HG03196 (cell line): ENCODE data around the gene TIA1.
A peak's percentile ranks its signal among the peaks of the same experiment; 100 is the strongest.
"Not testable (repeated sequence)": the region's sequence is repeated elsewhere in the genome, so short reads cannot be mapped to it uniquely, and the experiment has no call there.

Experiments
- ATAC-seq: cut with Tn5 transposase; IDR thresholded peaks from one replicate; pipeline ENCODE4 v1.9.1; 2021; ENCODE audit not compliant: unreplicated experiment

Gene TIA1, protein sequence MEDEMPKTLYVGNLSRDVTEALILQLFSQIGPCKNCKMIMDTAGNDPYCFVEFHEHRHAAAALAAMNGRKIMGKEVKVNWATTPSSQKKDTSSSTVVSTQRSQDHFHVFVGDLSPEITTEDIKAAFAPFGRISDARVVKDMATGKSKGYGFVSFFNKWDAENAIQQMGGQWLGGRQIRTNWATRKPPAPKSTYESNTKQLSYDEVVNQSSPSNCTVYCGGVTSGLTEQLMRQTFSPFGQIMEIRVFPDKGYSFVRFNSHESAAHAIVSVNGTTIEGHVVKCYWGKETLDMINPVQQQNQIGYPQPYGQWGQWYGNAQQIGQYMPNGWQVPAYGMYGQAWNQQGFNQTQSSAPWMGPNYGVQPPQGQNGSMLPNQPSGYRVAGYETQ

DNA sequence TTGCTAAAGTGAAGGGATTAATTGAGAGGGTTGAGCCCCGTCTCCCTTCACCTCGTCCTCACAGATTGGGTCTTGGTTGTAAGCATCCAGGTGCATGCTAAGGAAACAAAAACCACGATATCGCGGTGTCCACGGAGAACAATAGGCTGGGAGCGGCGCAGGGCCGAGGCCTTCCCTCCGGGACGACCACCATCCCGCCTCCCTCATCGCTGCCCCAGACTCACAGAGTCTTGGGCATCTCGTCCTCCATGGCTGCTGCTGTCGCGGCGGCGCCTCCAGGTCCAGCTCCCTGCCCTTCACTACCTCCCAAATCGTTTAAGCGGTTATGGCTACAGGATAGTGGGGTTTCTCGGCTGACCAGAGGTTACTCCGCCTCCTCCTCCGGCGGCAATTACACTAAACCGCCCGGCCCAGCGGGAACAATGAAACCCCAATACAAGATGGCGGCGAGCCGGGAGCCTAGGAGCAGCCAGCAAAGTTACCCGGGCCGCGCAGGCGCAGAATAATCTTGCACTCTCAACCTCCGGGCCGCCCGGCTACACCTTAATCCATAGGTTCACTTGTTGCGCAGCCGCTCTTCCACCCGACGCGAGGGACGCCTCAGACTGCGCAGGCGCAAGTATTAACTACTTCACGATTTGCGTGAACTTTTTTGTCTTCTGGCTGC is at the start of gene TIA1:
TSS of gene TIA1 (minus strand) at position 448 of the 667 bp plus-strand sequence. CDS start at position 250, 198 bp downstream.
- ATAC-seq, result peak; percentile 96

GRCh38 chr2:70297828-70298227 is 49.4 kb upstream of the TIA1 start:
- not testable (repeated sequence) for ATAC-seq

- ATAC-seq, result no peak
Measured at GRCh38 chr2:70283500-70284191, 35.2 kb upstream of the TIA1 start.

DNA sequence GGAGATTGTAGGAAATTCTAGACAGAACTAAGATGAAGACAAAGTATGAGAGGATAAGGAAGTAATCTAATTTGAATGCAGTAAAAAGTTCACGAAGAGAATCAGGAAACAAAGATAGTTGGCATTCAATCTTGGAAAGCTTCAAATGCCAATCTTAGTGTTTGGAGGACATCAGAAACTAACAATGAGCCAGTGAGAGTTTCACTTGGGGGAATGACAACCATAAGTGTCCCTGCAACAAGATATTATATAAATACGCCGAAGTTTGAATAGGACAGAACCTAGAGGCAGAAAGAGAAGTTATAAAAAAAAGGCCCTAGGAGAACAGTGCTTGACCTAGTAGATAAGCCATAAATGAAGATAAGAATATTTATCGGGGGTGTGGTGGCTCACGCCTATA is 34.0 kb upstream of the TIA1 start:
- ATAC-seq, result no peak

GRCh38 chr2:70280242-70280798 is 31.9 kb upstream of the TIA1 start:
- no peak for ATAC-seq

- ATAC-seq, result no peak
Measured at GRCh38 chr2:70270323-70270722, 21.9 kb upstream of the TIA1 start.

- not testable (repeated sequence) for ATAC-seq
Measured at GRCh38 chr2:70269422-70270302, 21.2 kb upstream of the TIA1 start.

DNA sequence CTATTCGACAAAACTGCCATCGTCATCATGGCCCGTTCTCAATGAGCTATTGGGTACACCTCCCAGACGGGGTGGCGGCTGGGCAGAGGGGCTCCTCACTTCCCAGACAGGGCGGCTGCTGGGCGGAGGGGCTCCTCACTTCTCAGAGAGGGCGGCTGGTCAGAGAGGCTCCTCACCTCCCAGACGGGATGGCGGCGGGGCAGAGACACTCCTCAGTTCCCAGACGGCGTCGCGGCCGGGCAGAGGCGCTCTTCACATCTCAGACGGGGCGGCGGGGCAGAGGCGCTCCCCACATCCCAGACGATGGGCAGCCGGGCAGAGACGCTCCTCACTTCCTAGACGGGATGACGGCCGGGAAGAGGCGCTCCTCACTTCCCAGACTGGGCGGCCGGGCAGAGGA is 18.5 kb upstream of the TIA1 start:
- ATAC-seq, result not testable (repeated sequence)

- no peak for ATAC-seq
Measured at GRCh38 chr2:70261501-70261900, 13.1 kb upstream of the TIA1 start.

- peak; percentile 7 for ATAC-seq
Measured at GRCh38 chr2:70258532-70258875, 10.1 kb upstream of the TIA1 start.

- no peak for ATAC-seq
Measured at GRCh38 chr2:70255637-70256314, 7.3 kb upstream of the TIA1 start.

DNA sequence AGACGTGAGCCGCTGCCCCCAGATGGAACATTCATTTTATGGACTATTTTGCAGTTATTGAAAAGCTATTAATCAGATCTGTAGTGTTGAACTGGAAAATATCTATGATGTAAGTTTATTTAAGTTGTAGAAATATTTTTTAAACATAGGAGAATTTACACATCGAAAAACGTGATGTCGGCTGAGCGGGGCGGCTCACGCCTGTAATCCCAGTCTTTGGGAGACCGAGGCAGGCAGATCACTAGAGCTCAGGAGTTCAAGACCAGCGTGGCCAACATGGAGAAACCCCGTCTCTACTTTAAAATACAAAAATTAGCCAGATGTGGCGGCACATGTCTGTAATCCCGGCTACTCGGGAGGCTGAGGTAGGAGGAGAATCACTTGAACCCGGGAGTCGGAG is 2.0 kb upstream of the TIA1 start:
- no peak for ATAC-seq

DNA sequence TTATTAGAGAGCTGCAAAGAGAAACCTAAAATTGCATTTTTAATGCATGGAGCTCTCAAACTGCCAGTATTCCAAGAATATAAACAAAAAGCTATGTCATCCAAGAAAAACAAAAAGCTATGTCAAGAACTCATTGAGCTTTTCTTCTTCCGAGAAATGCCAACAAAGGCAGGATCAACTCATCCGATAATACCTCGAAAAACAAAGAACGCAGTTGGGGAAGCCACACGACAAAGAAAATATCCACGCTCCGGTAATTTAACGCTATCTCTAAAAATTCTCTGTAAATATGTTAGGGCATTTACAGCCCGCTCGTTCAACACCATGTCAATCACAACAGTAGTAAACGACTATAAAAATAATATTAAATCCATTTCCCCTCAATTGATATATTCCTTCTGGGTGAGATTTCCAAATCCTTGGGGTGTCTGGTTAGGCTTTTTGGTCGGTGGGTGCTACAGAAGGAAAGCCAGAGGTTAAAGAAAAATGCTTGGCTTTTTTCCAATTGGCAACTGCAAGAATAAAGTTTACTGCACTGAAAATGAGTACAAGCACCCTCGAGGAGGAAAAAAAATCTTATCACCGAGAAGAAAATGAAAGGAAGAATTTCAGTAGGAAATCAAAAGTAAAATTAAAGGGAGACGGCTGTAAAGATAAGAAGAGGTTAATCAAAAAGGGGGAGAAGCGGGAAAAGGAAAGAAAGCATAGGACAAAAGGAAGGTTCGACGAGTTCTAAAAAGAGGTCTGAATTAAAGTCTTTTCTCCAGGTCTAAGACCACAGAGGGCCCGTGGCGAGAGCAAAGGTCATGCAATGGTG is 856 bp downstream of the TIA1 start:
- no peak for ATAC-seq

DNA sequence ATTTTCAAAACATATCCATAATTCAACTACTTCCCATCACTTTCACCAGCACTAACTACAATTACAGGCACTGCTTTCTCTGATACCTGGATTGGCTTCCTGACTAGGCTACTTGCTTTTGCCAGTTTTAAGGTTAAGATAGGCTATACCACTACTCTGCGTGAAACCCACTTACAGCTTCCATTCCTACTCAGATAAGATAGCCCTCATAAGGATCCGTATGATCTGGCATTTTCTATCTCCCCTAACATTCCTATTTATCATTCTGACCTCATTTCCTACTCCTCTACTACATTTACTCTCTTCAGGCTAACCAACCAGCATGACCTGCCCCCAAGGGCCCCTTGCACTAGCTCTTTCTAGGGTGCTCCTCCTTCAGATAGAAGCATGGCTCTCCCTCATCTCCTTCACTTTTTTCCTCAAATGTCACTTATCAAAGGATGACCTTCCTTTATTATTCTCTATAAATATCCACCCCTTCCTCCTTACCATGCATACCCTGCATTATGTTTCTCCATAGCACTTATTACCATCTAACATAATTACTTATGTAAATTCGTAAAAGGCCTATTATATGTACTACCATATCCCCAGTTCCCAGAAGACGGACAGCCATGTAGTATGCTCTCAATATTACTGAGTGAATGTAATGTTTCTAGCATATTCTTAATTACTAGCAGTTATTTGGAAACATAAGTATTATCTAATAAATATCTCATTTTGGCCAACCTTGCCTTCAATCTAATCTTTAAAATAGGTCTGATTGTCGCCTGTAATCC is 4.4 kb downstream of the TIA1 start:
- no peak for ATAC-seq

DNA sequence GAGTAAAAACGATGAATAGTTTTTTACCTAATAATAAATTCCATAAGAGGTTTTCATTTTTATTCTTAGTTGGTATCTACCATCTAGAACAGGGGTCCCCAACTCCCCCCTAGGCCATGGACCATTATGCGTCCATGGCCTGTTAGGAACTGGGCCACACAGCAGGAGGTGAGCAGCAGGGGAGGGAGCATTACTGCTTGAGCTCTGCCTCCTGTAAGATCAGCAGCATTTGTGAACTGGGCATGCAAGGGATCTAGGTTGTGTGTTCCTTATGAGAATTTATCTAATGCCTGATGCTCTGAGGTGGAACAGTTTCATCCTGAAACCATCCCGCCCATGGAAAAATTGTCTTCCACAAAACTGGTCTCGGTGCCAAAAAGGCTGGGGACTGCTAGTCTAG is 5.9 kb downstream of the TIA1 start:
- no peak for ATAC-seq

DNA sequence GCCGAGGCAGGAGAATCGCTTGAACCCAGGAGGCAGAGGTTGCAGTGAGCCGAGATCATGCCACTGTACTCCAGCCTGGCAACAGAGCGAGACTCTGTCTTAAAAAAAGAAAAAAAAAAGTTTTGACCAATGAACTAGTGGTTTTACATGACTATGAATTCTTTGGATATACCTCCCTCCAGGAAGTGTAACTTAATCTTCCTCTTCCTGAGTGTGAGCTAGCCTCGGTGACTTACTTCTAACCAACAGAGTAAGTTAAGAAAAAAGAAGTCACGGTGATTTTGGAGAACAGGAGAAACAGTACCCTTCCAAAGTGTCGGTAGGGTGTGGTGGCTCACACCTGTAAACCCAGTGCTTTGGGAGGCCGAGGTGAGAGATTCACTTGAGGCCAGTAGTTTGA is 7.1 kb downstream of the TIA1 start:
- no peak for ATAC-seq

- ATAC-seq, result no peak
Measured at GRCh38 chr2:70240599-70240998, 7.8 kb downstream of the TIA1 start.

DNA sequence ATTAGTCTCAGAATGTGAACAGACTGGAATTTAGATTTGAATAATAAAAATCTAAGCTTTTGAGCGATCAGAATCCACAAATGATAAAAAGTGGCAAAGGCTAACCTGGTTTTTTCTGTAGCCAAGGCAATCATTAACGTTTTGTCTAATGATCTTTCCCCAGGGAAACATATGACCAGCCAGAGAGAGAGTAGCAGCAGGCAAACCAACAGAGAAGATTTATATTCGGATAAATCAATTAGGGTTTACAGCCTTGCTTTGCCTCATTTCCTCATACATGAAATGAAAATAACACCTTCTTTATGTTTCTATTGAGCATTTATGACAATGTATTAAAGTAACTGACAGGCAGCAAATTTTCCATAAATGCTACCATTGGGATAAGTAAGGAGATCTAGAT is 14.5 kb downstream of the TIA1 start:
- no peak for ATAC-seq

DNA sequence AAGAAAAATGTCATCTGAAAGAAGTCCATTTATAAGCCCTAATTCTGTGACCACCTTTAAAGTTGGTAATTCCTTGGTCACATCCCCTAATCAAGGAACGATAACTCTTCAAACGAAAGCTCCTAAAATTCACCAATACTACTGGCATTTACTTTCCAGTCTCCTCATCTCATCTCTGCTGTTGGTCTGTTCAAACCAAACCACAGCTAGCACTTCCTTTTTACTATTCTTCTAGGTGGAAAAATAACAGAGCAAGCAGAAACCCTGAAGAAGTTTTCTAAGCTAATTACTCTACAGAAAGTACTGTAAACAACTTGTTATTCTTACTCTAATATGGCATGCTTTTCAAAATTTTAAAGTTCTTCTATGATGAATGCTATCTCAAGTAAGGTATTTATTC is 21.6 kb downstream of the TIA1 start:
- ATAC-seq, result no peak
